HG03442 (cell line): ENCODE results near the gene CALHM6.
A peak's percentile ranks its signal among the peaks of the same experiment; 100 is the strongest.
"Not testable (repeated sequence)": the region's sequence is repeated elsewhere in the genome, so short reads cannot be mapped to it uniquely, and the experiment has no call there.

Experiments
- ATAC-seq: cut with Tn5 transposase; IDR thresholded peaks from one replicate; pipeline ENCODE4 v1.9.1; 2021; ENCODE audit warnings: mild to moderate bottlenecking, moderate library complexity; ENCODE audit not compliant: unreplicated experiment

The CALHM6 gene

DNA sequence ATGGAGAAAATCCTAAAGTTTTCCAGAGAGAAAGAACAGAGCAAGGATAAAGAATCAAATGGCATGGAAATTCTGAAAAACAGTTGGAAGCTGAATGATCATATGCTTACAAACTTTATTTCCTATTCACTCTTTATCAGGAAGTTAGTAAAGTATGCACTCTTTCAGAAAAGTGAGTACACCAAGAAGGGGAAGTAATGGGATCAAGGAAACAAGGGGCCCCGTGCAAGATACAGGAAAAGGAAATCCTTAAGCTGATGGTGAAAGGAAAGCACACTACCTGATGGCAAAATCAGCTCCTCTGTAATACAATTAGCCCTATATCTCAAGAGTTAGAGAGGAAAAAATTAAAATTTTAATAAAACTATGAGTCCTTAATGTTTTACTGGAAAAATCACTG, 14.0 kb downstream of the CALHM6 start:
- ATAC-seq = no peak

DNA sequence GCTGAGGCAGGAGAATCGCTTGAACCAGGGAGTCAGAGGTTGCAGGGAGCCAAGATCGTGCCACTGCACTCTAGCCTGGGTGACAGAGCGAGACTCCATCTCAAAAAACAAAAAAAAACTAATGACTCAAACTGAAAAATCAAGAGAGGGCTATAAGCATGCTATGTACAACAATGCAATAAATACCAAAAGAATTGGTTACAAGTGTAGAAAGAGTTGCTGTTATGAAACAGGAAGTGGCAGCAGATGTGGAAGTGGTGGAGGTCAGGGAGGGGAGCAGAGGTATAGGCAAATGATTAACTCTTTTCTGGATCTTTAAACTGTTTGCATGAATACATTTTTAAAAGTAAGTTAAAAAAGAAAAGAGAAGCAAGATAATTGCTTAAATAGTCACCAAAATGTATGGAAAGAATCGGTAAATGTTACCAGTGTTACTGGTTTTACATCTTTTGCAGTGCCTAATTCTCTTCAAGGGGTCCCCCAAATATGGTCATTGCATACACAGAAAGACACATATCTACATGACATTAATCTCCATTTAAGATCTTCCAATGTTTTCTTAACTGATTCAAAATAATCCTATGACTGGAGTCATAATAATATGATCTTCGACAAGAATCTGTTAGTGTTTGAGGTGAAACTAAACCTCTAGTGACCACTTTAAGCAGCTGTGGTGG, 15.0 kb downstream of the CALHM6 start:
- peak; percentile 100 for ATAC-seq

GRCh38 chr6:116482780-116483179, 21.6 kb downstream of the CALHM6 start:
- ATAC-seq = no peak

DNA sequence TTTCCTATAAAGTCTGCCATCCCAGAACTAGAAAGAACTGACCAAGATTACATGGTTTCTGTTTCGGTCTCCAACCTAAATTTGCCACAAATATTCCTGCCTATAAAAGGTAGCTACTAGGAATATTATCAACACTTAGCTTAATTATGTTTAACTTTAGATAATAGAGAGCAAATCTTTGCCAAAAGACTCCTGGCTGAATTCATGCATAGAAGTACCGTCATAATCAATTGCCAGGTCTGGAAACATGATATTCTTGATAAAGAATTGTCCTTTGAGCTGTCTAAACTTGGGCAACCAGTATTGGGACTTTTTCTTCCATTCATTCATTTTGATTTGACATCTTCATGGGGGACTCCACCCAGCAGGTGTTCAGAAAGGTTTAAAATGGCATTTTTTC, 22.4 kb downstream of the CALHM6 start:
- ATAC-seq = no peak

DNA sequence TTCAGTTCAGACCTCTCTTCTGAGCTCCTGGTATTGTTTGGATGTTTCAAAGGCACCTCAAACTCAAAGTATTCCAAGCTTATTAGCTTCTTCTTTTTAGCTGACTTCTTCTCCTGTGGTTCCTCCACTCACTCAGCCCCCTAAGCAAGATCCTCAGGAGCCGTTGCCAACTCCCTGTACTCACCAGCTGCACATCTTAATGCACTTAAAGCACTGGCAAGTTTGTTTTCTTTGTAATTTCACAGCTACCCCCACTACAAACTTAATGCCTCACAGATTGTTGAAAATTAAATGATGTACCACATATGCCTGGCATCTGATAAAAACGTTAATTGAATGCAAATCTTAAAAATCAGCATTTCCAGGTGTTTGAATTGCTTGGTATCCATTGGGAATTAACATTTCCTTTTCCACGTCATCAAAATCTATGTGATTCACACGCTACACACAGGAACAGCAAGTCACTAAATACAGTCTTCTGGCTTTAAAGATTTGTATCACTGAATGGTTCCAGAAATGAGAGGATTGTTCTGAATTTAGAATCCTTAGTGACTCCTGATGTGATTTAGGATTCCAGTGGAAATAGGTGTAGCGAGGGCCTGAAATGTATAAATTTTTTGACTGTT, 24.5 kb downstream of the CALHM6 start:
- no peak for ATAC-seq

- ATAC-seq = no peak
Observed at GRCh38 chr6:116491610-116492330, 30.6 kb downstream of the CALHM6 start.

DNA sequence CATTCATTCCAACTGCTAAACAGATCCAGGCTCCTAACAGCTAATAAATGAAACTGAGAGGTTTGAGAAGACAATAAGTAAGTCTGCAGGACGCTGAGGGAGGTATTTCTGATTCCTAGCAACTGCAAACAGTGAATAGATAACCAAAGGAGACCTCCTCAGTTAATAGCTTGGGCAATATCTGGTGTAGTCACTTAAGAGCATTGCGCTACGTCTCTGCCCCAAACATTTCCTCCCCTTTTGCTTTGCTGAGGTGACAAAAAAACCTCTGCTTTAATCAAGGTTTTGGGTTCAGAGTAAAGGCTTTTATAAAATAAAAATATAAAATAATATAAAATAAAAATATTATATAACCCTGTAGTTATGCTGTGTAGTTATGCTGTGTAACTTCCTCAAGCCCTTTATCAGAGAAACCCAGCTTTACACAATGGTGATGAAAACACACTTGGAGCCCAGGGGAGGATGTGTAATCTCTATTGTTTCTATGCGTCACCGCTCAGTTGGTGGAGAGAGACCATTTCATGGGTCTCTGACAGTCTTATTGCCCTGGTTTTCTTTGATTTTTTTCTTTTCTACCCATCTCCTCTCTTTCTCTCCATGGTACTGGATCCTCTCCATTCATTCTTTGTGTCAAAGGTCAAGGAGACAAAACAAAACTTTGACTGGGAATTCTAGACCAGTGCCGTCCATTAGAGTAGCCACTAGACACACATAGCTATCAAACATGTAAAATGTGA, 31.3 kb downstream of the CALHM6 start:
- no peak for ATAC-seq

- not testable (repeated sequence) for ATAC-seq
Observed at GRCh38 chr6:116495161-116495560, 34.0 kb downstream of the CALHM6 start.

GRCh38 chr6:116497113-116497676, 36.0 kb downstream of the CALHM6 start:
- ATAC-seq = no peak

DNA sequence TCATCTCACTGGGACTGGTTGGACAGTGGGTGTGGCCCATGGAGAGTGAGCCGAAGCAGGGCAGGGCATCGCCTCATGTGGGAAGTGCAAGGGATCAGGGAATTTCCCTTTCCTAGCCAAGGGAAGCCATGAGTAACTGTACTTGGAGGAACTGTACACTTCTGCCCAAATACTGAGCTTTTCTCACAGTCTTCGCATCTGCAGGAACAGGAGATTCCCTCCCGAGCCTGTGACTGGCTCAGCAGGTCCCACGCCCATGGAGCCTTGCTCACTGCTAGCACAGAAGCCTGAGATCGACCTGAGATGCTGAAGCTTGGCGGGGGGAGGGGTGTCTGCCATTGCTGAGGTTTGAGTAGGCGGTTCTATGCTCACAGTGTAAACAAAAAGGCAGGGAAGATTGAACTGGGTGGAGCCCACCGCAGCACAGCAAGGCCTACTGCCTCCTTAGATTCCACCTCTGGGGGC, 39.8 kb downstream of the CALHM6 start:
- ATAC-seq = no peak

GRCh38 chr6:116507324-116507723, 46.1 kb downstream of the CALHM6 start:
- ATAC-seq = no peak

GRCh38 chr6:116508527-116508926, 47.4 kb downstream of the CALHM6 start:
- ATAC-seq = no peak

DNA sequence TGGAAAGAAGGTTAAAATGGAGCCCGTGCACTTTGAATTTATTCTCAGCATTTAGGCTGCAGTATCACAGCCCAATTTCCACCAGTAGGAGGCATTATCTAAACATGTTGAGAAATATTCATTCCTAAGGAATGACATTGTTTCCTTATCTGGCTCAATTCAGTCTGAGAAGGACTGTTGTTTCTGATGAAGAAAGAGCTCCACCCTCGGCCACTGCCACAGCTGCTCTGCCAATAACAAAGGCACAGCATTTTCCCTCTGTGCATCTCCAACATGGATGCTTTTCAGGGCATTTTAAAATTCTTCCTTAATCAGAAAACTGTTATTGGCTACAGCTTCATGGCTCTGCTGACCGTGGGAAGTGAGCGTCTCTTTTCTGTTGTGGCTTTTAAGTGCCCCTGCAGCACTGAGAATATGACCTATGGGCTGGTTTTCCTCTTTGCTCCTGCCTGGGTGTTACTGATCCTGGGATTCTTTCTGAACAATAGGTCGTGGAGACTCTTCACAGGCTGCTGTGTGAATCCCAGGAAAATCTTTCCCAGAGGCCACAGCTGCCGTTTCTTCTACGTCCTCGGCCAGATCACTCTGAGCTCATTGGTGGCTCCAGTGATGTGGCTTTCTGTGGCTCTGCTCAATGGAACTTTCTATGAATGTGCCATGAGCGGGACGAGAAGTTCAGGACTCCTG, 50.4 kb downstream of the CALHM6 start, which contains the start of gene CALHM5:
TSS of gene CALHM5 (plus strand) at position 216 of the 687 bp plus-strand sequence. CDS start at position 274, 58 bp downstream.
- no peak for ATAC-seq

- ATAC-seq = peak; percentile 65
Observed at GRCh38 chr6:116512111-116512559, 51.0 kb downstream of the CALHM6 start.

DNA sequence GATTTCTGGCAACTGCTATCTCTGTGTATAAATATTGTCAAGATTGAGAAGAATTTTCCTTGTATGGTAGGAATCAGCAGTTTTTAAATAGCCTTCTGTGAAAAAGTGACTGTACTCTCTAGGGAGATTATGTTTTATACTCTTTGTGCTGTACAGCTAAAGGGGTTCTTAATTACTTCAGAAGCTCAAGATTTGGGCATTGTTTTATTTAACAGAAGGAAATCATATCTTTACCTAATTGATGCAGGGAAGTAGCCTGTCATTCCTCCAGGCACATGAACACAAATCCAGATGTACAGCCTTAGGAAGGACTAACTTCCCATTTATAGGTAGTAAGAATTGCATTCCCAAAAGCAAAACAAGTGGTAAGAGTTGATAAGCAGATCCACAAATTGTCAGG, 51.6 kb downstream of the CALHM6 start:
- no peak for ATAC-seq
